GM21723 (cell line): ENCODE results near the gene CENPP.
"Not testable (repeated sequence)": the region's sequence is repeated elsewhere in the genome, so short reads cannot be mapped to it uniquely, and the experiment has no call there.

ENCODE experiments used
- ATAC-seq: cut with Tn5 transposase; IDR thresholded peaks from one replicate; pipeline ENCODE4 v1.9.1; 2021; ENCODE audit warnings: mild to moderate bottlenecking, moderate library complexity; ENCODE audit not compliant: unreplicated experiment

The CENPP gene

GRCh38 chr9:92529124-92529523 lies 203.4 kb downstream of the CENPP start:
- no peak for ATAC-seq

DNA sequence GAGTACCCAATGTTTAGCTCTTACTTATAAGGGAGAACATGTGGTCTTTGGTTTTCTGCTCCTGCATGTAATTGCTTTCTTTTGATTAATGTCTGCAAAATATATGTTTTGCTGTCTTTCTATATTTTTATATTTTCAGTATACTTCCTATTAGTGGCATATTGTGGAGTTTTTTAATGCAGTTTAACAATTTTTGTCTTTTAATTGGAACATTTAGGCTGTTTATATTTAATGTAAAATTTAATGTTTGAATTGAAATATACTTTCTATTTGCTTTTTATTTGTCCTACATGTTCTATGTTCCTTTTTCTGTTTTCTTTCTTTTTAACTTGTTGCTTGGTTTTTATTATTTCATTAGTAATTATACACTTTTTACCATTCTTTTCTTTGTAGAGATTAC lies 205.1 kb downstream of the CENPP start:
- ATAC-seq = no peak

- ATAC-seq = peak; percentile 49
Observed at GRCh38 chr9:92534204-92534603, 208.5 kb downstream of the CENPP start.

DNA sequence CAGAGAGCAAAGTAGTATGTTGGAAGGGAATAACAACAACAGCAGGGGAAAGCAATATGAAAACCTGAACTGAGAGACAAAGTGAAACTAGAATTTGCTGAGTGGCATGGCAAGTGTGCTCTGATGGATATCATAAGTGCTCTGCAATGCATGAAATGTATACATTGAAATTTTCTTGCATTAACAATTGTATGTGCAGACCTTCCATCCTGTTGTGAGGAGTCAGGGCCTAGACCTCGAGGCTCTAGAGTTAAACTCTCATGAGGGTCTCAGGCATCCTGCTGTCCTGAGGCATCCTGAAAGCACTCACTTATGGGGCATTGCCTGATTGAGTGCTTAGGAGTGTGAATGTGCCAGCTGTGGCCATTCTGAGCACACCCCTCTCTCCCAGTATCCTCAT lies 208.9 kb downstream of the CENPP start:
- peak; percentile 81 for ATAC-seq

DNA sequence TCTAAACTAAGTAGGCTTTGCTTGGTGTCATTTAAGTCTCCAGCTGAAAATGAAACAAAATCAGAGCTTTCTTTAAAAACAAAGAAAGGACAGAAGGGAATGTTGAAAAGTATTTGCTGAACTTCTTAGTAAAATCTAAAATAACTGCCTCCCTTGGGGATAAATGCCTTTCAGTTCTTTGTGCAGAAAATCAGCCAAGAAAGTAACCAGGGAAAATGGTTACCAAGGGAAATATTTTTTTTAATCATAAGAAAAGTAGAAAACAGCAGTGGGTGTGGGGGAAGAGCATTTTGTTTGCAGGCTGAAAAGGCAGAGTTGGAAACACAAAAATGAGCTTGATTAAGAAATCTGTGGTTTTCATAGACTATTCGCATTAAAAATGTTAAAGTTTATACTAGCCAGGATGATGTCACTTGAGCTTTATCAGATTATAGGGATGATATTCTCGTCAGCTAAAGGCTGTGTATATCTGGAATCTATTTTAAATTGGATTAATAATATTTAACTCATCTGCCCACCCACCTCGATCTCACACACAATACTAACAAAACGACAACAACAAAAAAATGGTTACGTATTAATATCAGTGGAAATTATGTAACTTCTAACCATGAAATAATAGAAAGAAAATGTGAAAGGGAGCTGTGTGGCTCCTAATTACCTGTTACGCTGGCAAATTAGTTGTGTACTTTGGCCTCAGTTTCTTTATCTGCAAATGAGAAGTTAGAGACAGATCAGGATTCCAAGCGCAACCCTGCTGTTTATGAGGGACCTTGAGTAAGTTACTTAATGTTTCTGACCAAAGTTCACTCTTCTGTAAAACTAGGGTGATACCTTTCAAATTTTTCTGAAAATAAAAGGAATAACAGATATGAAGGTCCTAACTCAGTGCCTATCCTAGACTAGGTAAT lies 210.4 kb downstream of the CENPP start, which contains the start of gene ECM2:
ECM2 (minus strand) TSS at position 51 of the 911 bp plus-strand sequence. CDS start 13,124 bp downstream, outside the sequence.
- no peak for ATAC-seq

DNA sequence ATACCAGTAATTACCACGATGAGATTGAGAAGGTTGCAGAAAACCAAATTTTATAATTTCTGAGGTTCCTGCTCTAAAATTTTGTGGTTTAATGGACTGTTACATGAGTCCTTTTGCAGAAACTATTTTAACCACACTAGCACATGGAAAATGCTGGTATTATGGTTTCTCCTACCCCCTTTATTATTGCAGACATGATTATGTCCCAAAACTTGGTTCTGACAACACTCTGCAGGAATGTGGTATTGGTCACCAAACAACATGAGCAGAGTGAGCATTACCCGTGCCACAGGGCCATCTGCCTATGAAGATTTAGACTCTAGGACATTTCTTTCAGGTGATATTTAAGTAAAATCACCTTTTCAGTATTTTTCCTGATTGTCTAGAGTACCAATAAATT lies 212.8 kb downstream of the CENPP start:
- ATAC-seq = no peak

GRCh38 chr9:92543972-92544371 lies 218.2 kb downstream of the CENPP start:
- no peak for ATAC-seq

DNA sequence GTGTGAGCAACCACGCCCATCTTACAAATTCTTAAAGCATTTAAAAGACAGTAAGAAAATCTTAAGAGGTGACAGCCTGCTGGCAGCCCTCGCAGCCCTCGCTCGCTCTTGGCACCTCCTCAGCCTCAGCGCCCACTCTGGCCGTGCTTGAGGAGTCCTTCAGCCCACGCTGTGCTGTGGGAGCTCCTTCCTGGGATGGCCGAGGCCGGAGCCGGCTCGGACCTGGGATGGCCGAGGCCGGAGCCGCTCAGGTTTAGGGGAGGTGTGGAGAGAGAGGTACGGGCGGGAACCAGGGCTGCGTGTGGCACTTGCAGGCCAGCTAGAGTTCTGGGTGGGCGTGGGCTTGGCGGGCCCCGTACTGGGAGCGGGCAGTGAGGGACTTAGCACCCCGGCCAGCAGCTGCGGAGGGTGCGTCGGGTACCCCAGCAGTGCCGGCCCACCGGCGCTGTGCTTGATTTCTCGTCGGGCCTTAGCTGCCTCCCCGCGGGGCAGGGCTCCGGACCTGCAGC lies 219.3 kb downstream of the CENPP start:
- no peak for ATAC-seq

- ATAC-seq = no peak
Observed at GRCh38 chr9:92547356-92547755, 221.6 kb downstream of the CENPP start.

- ATAC-seq = no peak
Observed at GRCh38 chr9:92550765-92551164, 225.0 kb downstream of the CENPP start.

DNA sequence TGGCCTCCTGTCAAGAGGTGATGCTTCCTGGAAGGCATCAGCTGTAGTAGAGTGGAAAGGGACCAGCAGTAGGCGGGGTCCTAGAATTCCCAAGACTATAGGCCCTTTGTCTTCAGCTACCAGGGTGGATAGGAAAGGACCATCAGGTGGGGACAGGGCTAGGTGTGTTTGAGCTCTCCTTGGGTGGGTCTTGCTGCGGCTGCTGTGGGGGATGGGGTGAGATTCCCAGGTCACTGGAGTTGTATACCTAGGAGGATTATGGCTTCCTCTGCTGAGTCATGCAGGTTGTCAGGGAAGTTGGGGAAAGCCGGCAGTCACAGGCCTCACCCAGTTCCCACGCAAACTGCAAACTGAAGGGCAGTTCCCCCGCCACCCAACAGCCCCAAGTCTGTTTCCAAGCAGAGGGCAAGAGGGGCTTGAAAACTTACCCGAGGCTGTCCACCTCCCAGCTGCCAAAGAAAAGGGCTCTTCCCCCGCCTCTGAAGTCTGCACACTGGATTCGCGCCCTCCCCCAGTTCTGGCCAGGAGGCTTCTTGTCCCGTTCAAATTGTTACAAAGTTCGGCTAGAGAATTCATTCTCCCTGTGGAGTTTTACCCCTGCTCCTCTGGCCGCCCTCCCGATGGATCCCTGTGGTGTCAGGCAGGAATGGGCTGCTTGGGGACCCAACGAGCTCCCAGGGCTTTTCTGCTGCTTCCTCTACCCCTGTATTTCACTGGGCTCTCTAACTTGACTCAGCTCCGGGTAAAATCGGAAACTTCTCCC lies 233.0 kb downstream of the CENPP start:
- no peak for ATAC-seq

DNA sequence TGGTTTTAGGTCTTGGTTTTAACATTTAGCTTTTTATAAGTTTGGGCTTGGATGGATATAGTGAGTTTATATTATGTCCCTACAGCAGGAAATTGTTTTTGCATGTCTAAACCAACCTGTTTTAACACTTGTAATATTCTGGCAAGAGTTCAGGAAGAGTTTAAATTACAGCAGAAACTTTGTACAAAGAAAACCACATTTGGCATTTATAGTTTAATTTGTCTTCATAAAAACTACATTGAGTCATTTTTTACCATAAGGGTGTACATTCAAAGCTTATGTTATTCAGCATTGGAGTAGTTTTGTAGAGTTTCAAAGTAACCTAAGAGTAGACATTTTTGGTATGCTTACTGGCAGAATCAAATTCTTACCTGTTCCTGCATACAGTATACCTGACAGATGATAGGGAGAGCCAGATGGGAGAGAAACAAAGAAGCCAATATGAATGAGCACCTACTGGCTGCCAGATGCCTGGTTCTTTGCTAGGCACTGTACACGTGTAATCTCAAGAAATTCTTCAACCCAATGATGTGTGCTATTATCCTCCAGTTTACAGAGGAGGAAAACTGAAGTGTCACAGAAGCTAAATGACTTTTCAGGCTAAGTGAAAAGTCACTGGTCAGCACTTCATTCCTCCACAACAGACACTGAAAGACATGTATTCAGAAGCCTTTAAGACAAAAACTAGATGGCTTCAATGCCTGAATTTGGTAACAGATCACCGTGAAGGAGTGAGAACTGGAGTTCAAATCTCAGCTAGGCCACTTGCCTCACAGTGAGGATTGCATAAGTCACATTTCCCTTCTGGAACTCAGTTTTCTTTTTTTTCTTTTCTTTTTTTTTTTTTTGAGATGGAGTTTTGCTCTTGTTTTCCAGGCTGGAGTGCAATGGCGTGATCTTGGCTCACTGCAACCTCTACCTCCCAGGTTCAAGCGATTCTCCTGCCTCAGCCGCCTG lies 235.9 kb downstream of the CENPP start:
- no peak for ATAC-seq

DNA sequence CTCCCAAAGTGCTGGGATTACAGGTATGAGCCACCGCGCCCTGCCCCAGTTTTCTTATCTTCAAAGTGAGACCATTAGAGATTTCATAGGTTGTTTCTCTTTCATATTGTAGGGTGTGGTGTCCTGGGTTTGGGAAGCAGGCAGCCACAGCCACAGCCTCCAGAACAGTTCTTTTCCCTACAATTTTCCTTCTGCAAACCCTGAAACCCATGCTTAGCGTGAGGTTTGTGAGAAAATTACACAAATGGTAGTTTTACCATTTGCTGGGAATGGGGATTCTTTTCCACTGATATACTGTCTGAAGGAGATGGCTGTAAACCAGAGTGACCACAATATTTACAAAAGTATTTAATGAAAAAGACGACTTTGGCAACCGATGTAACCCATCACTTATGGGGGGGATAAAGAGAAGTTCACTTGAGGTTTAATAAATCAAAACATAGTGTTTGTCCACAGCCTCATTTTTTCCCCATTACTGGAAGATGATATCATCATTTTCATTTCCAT lies 236.8 kb downstream of the CENPP start:
- no peak for ATAC-seq

GRCh38 chr9:92563116-92564100 lies 237.7 kb downstream of the CENPP start:
- no peak for ATAC-seq

DNA sequence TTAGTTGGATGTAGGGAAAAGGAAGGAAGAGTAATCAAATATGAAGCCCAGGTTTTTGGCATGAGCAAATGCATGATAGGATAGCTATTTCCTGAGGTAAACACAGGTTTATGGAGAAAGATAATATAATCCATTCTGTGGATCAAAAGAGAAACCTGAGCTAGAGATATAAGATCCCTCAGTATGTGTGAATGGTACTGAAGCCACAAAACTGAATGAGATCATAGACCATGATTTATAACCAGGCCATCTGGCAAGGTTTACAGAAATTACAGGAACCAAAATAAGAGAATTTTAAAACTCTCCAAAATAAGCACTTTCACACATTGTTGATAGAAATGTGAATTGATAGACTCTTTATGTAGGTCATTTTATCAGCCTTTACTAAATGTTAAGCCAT lies 238.8 kb downstream of the CENPP start:
- no peak for ATAC-seq

- no peak for ATAC-seq
Observed at GRCh38 chr9:92564982-92565381, 239.2 kb downstream of the CENPP start.

DNA sequence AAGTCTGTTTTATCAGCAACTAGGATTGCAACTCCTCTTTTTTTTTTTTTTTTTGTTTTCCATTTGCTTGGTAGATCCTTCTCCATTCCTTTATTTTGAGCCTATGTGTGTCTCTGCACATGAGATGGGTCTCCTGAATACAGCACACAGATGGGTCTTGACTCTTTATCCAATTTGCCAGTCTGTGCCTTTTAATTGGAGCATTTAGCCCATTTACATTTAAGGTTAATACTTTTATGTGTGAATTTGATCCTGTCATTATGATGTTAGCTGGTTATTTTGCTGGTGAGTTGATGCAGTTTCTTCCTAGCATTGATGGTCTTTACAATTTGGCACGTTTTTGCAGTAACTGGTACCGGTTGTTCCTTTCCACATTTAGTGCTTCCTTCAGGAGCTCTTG lies 246.1 kb downstream of the CENPP start:
- not testable (repeated sequence) for ATAC-seq

DNA sequence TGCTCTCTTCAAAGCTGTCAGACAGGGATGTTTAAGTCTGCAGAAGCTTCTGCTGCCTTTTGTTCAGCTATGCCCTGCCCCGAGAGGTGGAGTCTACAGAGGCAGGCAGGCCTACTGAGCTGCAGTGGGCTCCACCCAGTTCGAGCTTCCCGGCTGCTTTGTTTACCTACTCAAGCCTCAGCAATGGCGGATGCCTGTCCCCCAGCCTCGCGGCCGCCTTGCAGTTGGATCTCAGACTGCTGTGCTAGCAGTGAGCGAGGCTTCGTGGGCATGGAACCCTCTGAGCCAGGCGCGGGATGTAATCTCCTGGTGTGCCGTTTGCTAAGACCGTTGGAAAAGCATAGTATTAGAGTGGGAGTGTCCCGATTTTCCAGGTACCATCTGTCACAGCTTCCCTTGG lies 247.9 kb downstream of the CENPP start:
- ATAC-seq = not testable (repeated sequence)

GRCh38 chr9:92576175-92576574 lies 250.4 kb downstream of the CENPP start:
- ATAC-seq = no peak
